K562 (cell line): ENCODE measurements around the gene CYP4F12. TPM values are rescaled to one million over a fixed set of nuclear protein-coding genes. Genes with fewer than 3 reads are reported as not detected.

Experiments
- ATAC-seq: fragments of 200-7000 bp; cut with Tn5 transposase; 3 replicates; pipeline ENCODE4 v1.9.1; 2020; ENCODE audit warnings: moderate library complexity
- BruUV-seq: library from RNA; stranded (reverse); fragments of 400-500 nt; replicated peaks from 2 replicates; lab custom pipeline; 2021; lab: Mats Ljungman, UMichigan
- CTCF ChIA-PET: fragments of 300-600 bp; formaldehyde crosslinking; extraction: SDS; loops from one replicate; lab custom pipeline; 2021; ENCODE audit warnings: low intra/inter-chr PET ratio; lab: Yijun Ruan, JAX
- POLR2A ChIA-PET: fragments of 300-600, 350-650 bp; sonication (Branson Sonifier 250); formaldehyde crosslinking; extraction: SDS; loops from one replicate; lab custom pipeline; 2021; ENCODE audit warnings: antibody characterized with exemption, inconsistent platforms; lab: Yijun Ruan, JAX
- DNase-seq, 4 experiments: peaks; one replicate each; pipeline versions ENCODE4 v3.0.0 to v3.0.0-alpha.2; 2011 to 2018; ENCODE audit warnings: low spot score in 3 of 4, mixed read lengths in 3 of 4; ENCODE audit errors: extremely low read depth in 1 of 4
- FAIRE-seq: peaks from 2 replicates; lab custom pipeline; 2011; peaks lifted over from hg19 to GRCh38; lab: Jason Lieb, UNC
- H2AFZ ChIP-seq: 2 replicates; pipeline ENCODE4 v1.6.0; 2011; ENCODE audit warnings: low read depth, low read length, control low read depth, inconsistent platforms
- H3K27ac ChIP-seq: fragments of 200-600 bp; 3 replicates; pipeline ENCODE4 v1.8.0; 2011; ENCODE audit warnings: low read depth, mild to moderate bottlenecking, control low read depth, inconsistent platforms, low read length, moderate library complexity, mixed read lengths; ENCODE audit errors: extremely low read depth
- H3K27me3 ChIP-seq, 2 experiments: fragments of 300-600 bp in 1 of 2; 2 replicates in 1 of 2; 3 replicates in 1 of 2; pipeline versions ENCODE4 v1.6.0 to v1.8.0; 2011; ENCODE audit warnings: inconsistent platforms in 2 of 2, low read length in 2 of 2, mild to moderate bottlenecking in 1 of 2, mixed read lengths in 1 of 2, moderate library complexity in 1 of 2; ENCODE audit not compliant: control insufficient read depth in 2 of 2, insufficient read depth in 2 of 2
- H3K36me3 ChIP-seq: fragments of 300-600 bp; 3 replicates; pipeline ENCODE4 v1.8.0; 2011; ENCODE audit warnings: mild to moderate bottlenecking, low read length, inconsistent platforms; ENCODE audit not compliant: control insufficient read depth, insufficient read depth
- H3K4me1 ChIP-seq, 2 experiments: fragments of 200-600 bp in 1 of 2; replicated peaks in 1 of 2; 2 replicates in 1 of 2; 3 replicates in 1 of 2; pipeline versions ENCODE4 v1.5.1 to v1.8.0; 2011; ENCODE audit warnings: inconsistent platforms in 2 of 2, low read length in 2 of 2, mild to moderate bottlenecking in 1 of 2, mixed read lengths in 1 of 2, moderate library complexity in 1 of 2; ENCODE audit not compliant: control insufficient read depth in 2 of 2, insufficient read depth in 2 of 2
- H3K4me2 ChIP-seq: 2 replicates; pipeline ENCODE4 v1.6.1; 2011; ENCODE audit warnings: low read length, control low read depth, inconsistent platforms, mixed read lengths; ENCODE audit not compliant: insufficient read depth
- H3K4me3 ChIP-seq: fragments of 200-600 bp; sonication (generic), shearing (Covaris generic); 2 replicates; pipeline ENCODE4 v1.5.1; 2016; ENCODE audit warnings: control low read depth, inconsistent platforms
- H3K79me2 ChIP-seq: fragments of 200-600 bp; 3 replicates; pipeline ENCODE4 v1.8.0; 2011; ENCODE audit warnings: low read length, inconsistent platforms; ENCODE audit not compliant: control insufficient read depth, insufficient read depth
- H3K9ac ChIP-seq, 2 experiments: 2 replicates each; pipeline versions ENCODE4 v1.6.0 to v1.6.1; 2011; ENCODE audit warnings: low read depth in 2 of 2, low read length in 2 of 2, control low read depth in 1 of 2, inconsistent platforms in 1 of 2, mild to moderate bottlenecking in 1 of 2, mixed read lengths in 1 of 2; ENCODE audit not compliant: insufficient read depth in 1 of 2
- H3K9me1 ChIP-seq: one replicate; pipeline ENCODE4 v1.6.0; 2011; ENCODE audit warnings: inconsistent platforms, mild to moderate bottlenecking, low read length, moderate library complexity; ENCODE audit not compliant: control insufficient read depth, insufficient read depth
- H3K9me3 ChIP-seq: replicated peaks from 2 replicates; pipeline ENCODE4 v1.5.1; 2011; ENCODE audit warnings: low read depth, low read length, inconsistent platforms; ENCODE audit not compliant: control insufficient read depth, insufficient read depth
- H4K20me1 ChIP-seq: replicated peaks from 2 replicates; pipeline ENCODE4 v1.6.1; 2011; ENCODE audit warnings: low read length, inconsistent platforms, mixed read lengths; ENCODE audit not compliant: control insufficient read depth, insufficient read depth
- DACH1 ChIP-seq: fragments of 450-650 bp; IDR thresholded peaks from 2 replicates; pipeline ENCODE4 v1.6.1; 2018; ENCODE audit not compliant: partially characterized antibody
- SAP30 ChIP-seq: fragments of 200-600 bp; sonication (generic); IDR thresholded peaks from 2 replicates; pipeline ENCODE4 v1.6.1; 2012; ENCODE audit warnings: borderline replicate concordance, low read depth, mild to moderate bottlenecking, moderate library complexity, low read length, control low read depth, inconsistent platforms; ENCODE audit not compliant: insufficient read depth, poor library complexity, severe bottlenecking
- SMC3 ChIP-seq: conservative IDR thresholded peaks from 2 replicates; pipeline ENCODE4 v1.6.1; 2011; ENCODE audit warnings: low read depth, low read length, improper control_type of control experiment; ENCODE audit not compliant: insufficient read depth
- TEAD4 ChIP-seq, 2 experiments: sonication (generic) in 1 of 2; formaldehyde crosslinking in 1 of 2; IDR thresholded peaks; 2 replicates each; pipeline versions ENCODE4 v1.6.1 to v1.8.0; 2012 to 2022; ENCODE audit warnings: borderline replicate concordance in 1 of 2, inconsistent platforms in 1 of 2, low read length in 1 of 2, mild to moderate bottlenecking in 1 of 2, missing genetic modification reagents in 1 of 2
- ZBED1 ChIP-seq: IDR thresholded peaks from 2 replicates; pipeline ENCODE4 v1.6.1; 2014
- ZNF133 ChIP-seq: fragments of 250-450 bp; sonication (Bioruptor Pico); IDR thresholded peaks from 2 replicates; pipeline ENCODE4 v1.4.0; 2020; ENCODE audit warnings: mild to moderate bottlenecking
- WGBS: fragments of 100-300 bp; shearing (Covaris generic); methylation state at CpG from one replicate; pipeline ENCODE4 v1.1.6; 2016; ENCODE audit warnings: low coverage, mixed read lengths; ENCODE audit not compliant: insufficient coverage; ENCODE audit errors: missing lambda C conversion rate; 5-methylcytosine and 5-hydroxymethylcytosine counted together
- in situ Hi-C: fragments of 300-500 bp; cut with MboI; formaldehyde crosslinking; loops from 4 replicates; pipeline ENCODE4 v1.15.0; 2018; ENCODE audit warnings: inconsistent platforms, mixed read lengths
- intact Hi-C: fragments of 100-400 bp; cut with micrococcal nuclease; formaldehyde crosslinking; loops from 2 replicates; pipeline ENCODE4 v1.14.2; 2022
- polyA plus RNA-seq, 8 experiments: library from polyadenylated mRNA; depleted of rRNA in 4 of 8; stranded (reverse) in 5 of 8; unstranded in 3 of 8; fragments of >200 nt; fragmentation: Nextera tagmentation in 2 of 8; fragmentation: Illumina TruSeq in 1 of 8; extraction: Ambion mirVana in 2 of 8; extraction: Trizol in 1 of 8; gene quantifications; 2 replicates each; pipeline versions ENCODE4 v1.2.1 to v1.2.3, GENCODE V29; 2011 to 2014; ENCODE audit warnings: inconsistent platforms in 1 of 8, missing spikeins in 1 of 8
- total RNA-seq, 7 experiments: library from RNA; depleted of rRNA in 6 of 7; stranded (reverse); fragments of >200 nt in 6 of 7; fragmentation: Illumina TruSeq in 2 of 7; extraction: Trizol in 2 of 7; gene quantifications; 2 replicates each; pipeline versions ENCODE4 v1.2.1 to v1.2.3, GENCODE V29; 2011 to 2021; ENCODE audit warnings: low replicate concordance in 1 of 7
- TF ChIP-seq, protein P1 (sequence below): sonication (generic); formaldehyde crosslinking; IDR thresholded peaks from 2 replicates; pipeline ENCODE4 v1.8.1; 2023; ENCODE audit warnings: mild to moderate bottlenecking, missing genetic modification reagents
- TF ChIP-seq, protein P2 (sequence below), 2 experiments: fragments of 450-650 bp; IDR thresholded peaks; 2 replicates each; pipeline ENCODE4 v1.6.1; 2016; ENCODE audit warnings: mild to moderate bottlenecking in 2 of 2, borderline replicate concordance in 1 of 2, low read depth in 1 of 2, moderate library complexity in 1 of 2
- TF ChIP-seq, protein P3 (sequence below), 3 experiments: fragments of 200-800 bp in 1 of 3; sonication (Bioruptor generic) in 1 of 3; sonication (generic) in 1 of 3; formaldehyde crosslinking in 1 of 3; IDR thresholded peaks; 2 replicates each; pipeline versions ENCODE4 v1.6.1 to v1.8.0; 2016 to 2022; ENCODE audit warnings: mild to moderate bottlenecking in 2 of 3, missing compliant biosample characterization in 2 of 3, missing genetic modification characterization in 2 of 3, missing genetic modification reagents in 1 of 3

CYP4F12 gene
- total and polyA plus RNA-seq, 9 of the 15 experiments (the other 6 are each of a cell fraction or from before 2014, with no cell fraction given), result not detected

DNA sequence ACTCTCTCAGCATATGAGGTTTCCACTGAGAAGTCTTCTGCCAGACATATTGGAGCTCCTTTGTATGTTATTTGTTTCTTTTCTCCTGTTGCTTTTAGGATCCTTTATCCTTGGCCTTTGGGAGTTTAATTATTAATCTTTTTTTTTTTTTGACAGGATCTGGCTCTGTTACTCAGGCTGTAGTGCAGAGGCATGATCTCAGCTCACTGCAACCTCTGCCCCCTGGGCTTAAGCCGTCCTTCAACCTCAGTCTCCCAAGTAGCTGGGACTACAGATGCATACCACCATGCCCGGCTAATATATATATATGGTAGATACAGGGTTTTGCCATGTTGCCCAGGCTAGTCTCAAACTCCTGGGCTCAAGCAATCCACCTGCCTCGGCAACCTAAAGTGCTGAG is 38.8 kb upstream of the CYP4F12 start:
- no peaks in the 10 kb centered on the region for H3K36me3 ChIP-seq
- CTCF ChIA-PET, result interaction anchor here (4.0 kb wide), 1 partner anchor 235 kb away, joined by 18 read pairs; no protein-coding TSS in a partner anchor
- no peak overlapping the region for H3K4me3 ChIP-seq
- peaks cover 0 to 5% of the 10 kb centered on the region in 2 experiments; a peak in 1 of 5 replicates for H3K27me3 ChIP-seq
- in situ Hi-C loops, result loop anchor here (10.0 kb wide), 1 partner anchor 241 kb away; no protein-coding TSS in a partner anchor
- WGBS, result 3% methylated on average over 3 of the region's 3 CpGs
- DNase-seq (no peak), FAIRE-seq (no peak), ATAC-seq (no peak)
- H3K4me1 ChIP-seq, result peaks cover 0 to under 1% of the 10 kb centered on the region in 2 experiments; a peak in 1 of 5 replicates
- intact Hi-C loops, result loop anchor here (5.0 to 10.0 kb wide), 2 partner anchors 128 to 231 kb away; no protein-coding TSS in a partner anchor
- no peak overlapping the region for H2AFZ ChIP-seq
- no peak overlapping the region for H3K4me2 ChIP-seq
- no peaks in the 10 kb centered on the region for H4K20me1 ChIP-seq
- H3K9ac ChIP-seq, result no peak overlapping the region
- H3K9me3 ChIP-seq, result no peaks in the 10 kb centered on the region
- no TSS peak for BruUV-seq
- H3K9me1 ChIP-seq, result no peaks in the 10 kb centered on the region
- no peaks in the 10 kb centered on the region for H3K79me2 ChIP-seq
- POLR2A ChIA-PET, result interaction anchor here (0.6 kb wide), 1 partner anchor 241 kb away, joined by 3 read pairs; no protein-coding TSS in a partner anchor
- H3K27ac ChIP-seq, result no peak overlapping the region
- TF ChIP-seq, protein P1, sequence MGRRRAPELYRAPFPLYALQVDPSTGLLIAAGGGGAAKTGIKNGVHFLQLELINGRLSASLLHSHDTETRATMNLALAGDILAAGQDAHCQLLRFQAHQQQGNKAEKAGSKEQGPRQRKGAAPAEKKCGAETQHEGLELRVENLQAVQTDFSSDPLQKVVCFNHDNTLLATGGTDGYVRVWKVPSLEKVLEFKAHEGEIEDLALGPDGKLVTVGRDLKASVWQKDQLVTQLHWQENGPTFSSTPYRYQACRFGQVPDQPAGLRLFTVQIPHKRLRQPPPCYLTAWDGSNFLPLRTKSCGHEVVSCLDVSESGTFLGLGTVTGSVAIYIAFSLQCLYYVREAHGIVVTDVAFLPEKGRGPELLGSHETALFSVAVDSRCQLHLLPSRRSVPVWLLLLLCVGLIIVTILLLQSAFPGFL, result no peak
- no peak for TF ChIP-seq TEAD4 (IDR thresholded peaks at IDR 0.05; ENCODE audit: low read length)
- no peak for TF ChIP-seq TEAD4 (CRISPR knock-in tag; IDR thresholded peaks at IDR 0.05; ENCODE audit: borderline replicate concordance)
- TF ChIP-seq ZNF133, result no peak
- no peak for TF ChIP-seq ZBED1
- TF ChIP-seq, protein P2, sequence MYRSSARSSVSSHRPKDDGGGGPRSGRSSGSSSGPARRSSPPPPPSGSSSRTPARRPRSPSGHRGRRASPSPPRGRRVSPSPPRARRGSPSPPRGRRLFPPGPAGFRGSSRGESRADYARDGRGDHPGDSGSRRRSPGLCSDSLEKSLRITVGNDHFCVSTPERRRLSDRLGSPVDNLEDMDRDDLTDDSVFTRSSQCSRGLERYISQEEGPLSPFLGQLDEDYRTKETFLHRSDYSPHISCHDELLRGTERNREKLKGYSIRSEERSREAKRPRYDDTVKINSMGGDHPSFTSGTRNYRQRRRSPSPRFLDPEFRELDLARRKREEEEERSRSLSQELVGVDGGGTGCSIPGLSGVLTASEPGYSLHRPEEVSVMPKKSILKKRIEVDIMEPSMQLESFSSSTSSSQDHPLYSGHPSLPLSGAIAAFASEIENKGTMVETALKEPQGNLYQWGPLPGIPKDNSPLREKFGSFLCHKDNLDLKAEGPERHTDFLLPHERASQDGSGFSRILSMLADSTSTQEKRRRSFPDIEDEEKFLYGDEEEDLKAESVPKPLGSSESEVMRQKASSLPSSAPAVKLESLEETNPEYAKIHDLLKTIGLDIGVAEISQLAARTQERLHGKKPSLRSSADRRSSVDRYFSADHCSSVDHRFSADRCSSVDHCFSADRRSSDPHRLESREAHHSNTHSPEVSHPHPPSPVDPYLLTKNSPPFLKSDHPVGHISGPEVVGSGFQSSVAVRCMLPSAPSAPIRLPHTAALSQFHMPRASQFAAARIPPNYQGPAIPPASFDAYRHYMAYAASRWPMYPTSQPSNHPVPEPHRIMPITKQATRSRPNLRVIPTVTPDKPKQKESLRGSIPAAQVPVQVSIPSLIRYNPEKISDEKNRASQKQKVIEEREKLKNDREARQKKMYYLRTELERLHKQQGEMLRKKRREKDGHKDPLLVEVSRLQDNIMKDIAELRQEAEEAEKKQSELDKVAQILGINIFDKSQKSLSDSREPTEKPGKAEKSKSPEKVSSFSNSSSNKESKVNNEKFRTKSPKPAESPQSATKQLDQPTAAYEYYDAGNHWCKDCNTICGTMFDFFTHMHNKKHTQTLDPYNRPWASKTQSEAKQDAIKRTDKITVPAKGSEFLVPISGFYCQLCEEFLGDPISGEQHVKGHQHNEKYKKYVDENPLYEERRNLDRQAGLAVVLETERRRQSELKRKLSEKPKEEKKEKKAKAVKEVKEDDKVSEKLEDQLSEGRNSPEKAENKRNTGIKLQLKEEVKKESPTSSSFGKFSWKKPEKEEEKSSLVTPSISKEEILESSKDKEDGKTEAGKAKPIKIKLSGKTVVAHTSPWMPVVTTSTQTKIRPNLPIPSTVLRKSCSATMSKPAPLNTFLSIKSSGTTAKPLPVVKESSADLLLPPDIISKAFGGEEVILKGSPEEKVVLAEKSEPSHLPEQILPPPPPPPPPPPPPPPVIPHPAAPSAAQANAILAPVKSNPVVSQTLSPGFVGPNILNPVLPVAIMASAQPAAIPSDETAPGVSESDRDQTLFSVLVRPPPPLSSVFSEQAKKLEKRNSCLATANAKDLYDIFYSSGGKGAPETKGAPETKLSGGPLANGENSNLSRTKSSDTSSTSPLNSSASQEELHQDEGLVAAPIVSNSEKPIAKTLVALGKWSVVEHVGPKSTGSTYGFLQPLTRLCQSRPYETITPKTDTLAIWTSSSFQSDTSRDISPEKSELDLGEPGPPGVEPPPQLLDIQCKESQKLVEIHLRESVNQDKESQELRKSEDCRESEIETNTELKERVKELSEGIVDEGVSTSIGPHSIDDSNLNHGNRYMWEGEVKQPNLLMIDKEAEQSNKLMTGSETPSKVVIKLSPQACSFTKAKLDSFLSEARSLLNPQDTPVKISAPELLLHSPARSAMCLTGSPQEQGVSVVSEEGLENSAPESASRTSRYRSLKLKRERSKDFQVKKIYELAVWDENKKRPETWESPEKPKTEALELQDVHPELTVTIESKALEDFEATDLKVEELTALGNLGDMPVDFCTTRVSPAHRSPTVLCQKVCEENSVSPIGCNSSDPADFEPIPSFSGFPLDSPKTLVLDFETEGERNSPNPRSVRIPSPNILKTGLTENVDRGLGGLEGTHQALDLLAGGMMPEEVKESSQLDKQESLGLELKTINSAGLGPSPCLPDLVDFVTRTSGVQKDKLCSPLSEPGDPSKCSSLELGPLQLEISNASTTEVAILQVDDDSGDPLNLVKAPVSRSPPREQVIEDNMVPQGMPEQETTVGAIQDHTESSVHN (IDR thresholded peaks at IDR 0.05; ENCODE audit: borderline replicate concordance in 1 of 2, low read depth in 1 of 2), result no peak
- TF ChIP-seq, protein P3, sequence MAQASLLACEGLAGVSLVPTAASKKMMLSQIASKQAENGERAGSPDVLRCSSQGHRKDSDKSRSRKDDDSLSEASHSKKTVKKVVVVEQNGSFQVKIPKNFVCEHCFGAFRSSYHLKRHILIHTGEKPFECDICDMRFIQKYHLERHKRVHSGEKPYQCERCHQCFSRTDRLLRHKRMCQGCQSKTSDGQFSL (CRISPR knock-in tag; IDR thresholded peaks at IDR 0.05), result no peak
- TF ChIP-seq, protein P3 (tag; IDR thresholded peaks at IDR 0.05), result no peak
- TF ChIP-seq SAP30, result no peak
- no peak for TF ChIP-seq SMC3
- TF ChIP-seq DACH1, result no peak
